SKM-1 treated with dmso at 0.1 percent for 144 hours (cell line): ENCODE results near the gene NEK6.

Experiments used
- DNase-seq: peaks from one replicate; lab custom pipeline; 2025; ENCODE audit not compliant: unreplicated experiment; lab: John Stamatoyannopoulos, UW

NEK6 gene

GRCh38 chr9:124339603-124340146 lies 81.9 kb downstream of the NEK6 start:
- DNase-seq = no peak

GRCh38 chr9:124340219-124341069 lies 82.7 kb downstream of the NEK6 start:
- DNase-seq = no peak

- no peak for DNase-seq
These were observed 83.9 kb downstream of the NEK6 start for GRCh38 chr9:124341455-124342170.

- DNase-seq = no peak
These were observed 84.6 kb downstream of the NEK6 start for GRCh38 chr9:124342402-124342775.

GRCh38 chr9:124342776-124343485 lies 85.2 kb downstream of the NEK6 start:
- no peak for DNase-seq

GRCh38 chr9:124343533-124344290 lies 86.0 kb downstream of the NEK6 start:
- DNase-seq = no peak

- no peak for DNase-seq
These were observed 86.7 kb downstream of the NEK6 start for GRCh38 chr9:124344291-124345050.

- no peak for DNase-seq
These were observed 87.3 kb downstream of the NEK6 start for GRCh38 chr9:124345063-124345462.

- no peak for DNase-seq
These were observed 88.1 kb downstream of the NEK6 start for GRCh38 chr9:124345751-124346281.

- no peak for DNase-seq
These were observed 88.8 kb downstream of the NEK6 start for GRCh38 chr9:124346347-124347163.

GRCh38 chr9:124347206-124347967 lies 89.6 kb downstream of the NEK6 start:
- DNase-seq = no peak

GRCh38 chr9:124347968-124348358 lies 90.2 kb downstream of the NEK6 start:
- no peak for DNase-seq

GRCh38 chr9:124348363-124348762 lies 90.6 kb downstream of the NEK6 start:
- no peak for DNase-seq

GRCh38 chr9:124348831-124349230 lies 91.1 kb downstream of the NEK6 start:
- DNase-seq = no peak

GRCh38 chr9:124349267-124349666 lies 91.5 kb downstream of the NEK6 start:
- DNase-seq = no peak

- no peak for DNase-seq
These were observed 92.1 kb downstream of the NEK6 start for GRCh38 chr9:124349675-124350493.

GRCh38 chr9:124350494-124351263 lies 92.9 kb downstream of the NEK6 start:
- DNase-seq = no peak
